ENCODE measurements around the gene WWC1.

WWC1 gene

DNA sequence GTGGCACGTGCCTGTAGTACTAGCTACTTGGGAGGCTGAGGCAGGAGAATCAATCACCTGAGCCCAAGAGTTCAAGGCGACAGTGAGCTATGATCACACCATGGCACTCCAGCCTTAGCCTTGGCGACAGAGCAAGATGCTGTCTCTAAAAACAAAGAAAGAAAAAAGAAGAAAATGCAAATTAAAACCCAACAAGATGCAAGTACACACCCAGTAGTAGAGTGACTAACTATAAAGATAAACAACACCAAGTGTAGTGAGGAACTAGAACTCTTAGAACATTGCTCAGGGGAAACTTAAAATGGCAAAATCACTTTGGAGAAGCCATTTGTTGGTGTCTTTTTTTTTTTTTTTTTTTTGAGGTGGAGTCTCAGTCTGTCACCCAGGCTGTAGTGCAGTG is 160.1 kb downstream of the WWC1 start:
- DNase-seq, result no peak

DNA sequence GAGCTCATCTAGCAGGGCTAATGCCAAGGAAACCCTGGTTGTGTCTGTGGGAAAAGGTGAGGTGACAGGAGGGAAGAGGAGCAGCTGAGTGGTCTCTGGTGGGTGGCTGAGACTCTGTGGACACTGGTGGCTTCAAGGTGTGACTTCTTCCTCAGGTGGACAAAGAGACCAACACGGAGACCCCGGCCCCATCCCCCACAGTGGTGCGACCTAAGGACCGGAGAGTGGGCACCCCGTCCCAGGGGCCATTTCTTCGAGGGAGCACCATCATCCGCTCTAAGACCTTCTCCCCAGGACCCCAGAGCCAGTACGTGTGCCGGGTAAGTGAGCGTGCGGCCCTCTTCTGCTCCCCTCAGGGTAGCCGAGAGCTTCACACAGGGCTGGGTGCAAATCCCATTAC is 163.8 kb downstream of the WWC1 start:
- no peak for DNase-seq

DNA sequence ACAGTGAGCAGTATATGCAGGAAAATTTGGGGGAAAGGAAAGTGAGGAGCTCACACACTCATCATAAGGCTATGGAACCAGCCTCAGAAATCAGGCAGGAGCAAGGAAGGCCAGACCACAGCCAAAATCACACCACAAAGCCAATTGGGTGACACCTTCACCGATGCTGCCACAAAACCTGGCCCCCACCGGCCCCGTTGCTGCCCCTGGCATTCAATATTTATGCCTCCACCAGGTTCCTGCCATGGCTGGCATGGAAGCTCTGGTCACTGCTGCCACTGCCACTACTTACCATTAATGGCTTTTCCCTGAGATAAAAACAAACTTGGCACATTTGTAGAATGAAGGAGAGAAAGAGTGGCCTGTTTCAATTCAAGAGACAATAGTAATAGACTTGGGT is 166.1 kb downstream of the WWC1 start:
- no peak for DNase-seq

DNA sequence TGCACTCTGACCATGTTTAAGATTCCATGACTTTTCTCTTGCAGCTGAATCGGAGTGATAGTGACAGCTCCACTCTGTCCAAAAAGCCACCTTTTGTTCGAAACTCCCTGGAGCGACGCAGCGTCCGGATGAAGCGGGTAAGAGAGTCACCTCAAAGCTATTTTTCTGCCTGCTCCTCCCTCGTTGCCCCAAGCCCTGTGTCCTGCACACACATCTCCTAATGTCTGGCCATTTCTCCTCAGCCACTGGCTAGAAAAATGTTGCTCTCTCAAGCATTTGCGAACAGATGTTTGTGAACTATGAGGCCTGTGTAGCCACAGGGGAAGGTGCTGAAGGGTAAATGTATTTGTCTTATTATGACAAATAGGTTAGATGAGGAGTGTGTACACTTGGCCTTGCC is 169.2 kb downstream of the WWC1 start:
- DNase-seq, result no peak

DNA sequence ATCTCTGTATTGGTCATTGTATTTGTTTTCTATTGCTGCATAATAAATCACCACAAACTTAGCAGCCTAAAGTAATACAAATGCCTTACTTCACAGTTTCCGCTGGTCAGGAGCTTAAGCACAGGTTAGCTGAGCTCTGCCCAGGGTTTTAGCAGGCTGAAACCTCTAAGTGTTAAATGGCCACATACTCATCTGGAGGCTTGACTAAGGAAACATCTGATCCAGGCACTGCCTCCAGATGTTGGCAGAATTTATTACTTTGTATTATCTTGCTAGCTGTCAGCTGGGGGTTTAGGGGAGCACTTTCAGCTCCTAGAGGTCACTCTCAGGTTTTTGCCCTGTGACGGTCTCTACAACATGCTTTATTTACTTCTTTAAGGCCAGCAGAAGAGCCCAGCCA is 171.6 kb downstream of the WWC1 start:
- no peak for DNase-seq

DNA sequence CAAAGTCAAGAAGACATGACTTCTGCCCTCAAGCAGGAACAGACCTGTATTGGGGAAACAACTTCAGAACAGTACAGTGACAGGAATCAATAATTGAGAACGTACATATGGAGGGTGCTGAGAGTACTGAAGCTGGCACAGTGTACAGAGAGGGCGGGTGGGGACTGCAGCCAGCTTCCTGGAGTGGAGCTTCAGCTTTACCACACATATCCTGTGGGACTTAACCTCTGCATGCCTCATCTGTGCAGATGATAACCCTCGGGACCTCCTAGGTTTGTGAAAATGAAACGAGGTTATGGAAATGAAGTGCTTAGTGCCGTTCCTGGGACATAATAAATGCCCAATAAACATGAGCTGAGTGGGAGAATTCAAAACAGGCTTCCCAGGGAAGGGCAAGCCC is 172.8 kb downstream of the WWC1 start:
- DNase-seq, result no peak

DNA sequence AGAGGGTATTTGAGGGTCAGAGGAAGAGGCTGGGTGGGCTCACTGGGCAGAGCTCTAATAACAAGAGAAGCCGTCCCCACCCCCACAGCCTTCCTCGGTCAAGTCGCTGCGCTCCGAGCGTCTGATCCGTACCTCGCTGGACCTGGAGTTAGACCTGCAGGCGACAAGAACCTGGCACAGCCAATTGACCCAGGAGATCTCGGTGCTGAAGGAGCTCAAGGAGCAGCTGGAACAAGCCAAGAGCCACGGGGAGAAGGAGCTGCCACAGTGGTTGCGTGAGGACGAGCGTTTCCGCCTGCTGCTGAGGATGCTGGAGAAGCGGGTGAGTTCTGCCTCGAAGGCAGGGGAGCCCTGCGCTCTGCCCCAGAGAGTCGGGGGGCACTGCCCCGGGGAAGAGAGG is 173.2 kb downstream of the WWC1 start:
- no peak for DNase-seq

DNA sequence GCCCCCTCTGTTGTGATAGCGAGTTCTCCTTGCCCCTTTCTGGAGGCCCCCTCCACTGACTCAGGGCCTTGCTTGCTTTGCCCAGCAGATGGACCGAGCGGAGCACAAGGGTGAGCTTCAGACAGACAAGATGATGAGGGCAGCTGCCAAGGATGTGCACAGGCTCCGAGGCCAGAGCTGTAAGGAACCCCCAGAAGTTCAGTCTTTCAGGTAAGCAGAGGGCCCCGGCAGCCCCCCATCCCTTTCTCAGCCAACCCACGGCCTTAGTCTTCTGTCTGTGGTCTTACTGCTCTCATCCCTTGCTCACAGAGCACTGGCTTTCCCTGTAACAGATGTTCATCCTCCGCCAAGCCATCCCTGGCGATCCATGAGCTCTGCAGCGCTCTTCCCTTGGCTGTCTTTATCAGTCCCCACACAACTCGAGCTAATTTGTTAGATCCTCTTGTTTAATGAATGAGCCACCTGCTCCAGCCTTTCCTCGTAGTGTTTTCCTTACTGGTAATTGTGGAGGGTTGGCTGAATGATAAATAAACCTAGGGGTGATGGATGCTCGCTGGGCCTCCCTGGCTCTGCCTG is 176.4 kb downstream of the WWC1 start:
- no peak for DNase-seq

DNA sequence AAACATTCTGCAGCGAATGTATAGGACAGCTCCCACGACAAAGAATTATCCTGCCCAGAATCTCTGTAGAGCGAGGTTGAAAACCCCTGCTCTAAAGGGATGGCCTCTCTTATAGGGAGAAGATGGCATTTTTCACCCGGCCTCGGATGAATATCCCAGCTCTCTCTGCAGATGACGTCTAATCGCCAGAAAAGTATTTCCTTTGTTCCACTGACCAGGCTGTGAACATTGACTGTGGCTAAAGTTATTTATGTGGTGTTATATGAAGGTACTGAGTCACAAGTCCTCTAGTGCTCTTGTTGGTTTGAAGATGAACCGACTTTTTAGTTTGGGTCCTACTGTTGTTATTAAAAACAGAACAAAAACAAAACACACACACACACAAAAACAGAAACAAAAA is 177.4 kb downstream of the WWC1 start:
- no peak for DNase-seq

DNA sequence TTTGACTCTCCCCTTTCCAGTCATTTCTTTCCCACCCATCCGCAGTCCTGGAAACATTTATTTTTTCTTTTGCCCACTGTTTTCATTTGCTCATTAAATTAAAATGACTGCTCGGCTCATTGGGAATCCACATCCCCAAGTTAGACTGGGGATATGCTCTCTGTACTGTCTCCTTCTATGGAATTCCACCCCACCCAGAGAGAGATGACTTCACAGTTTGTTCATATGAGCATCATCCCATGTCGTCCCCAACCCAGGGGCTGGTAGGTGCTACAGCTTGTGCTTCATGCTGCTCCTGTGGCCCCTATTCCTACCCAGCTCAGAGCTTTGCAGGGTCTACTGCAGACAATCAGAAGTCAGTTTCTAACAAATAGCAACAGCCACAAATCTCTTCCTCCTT is 178.4 kb downstream of the WWC1 start:
- no peak for DNase-seq

DNA sequence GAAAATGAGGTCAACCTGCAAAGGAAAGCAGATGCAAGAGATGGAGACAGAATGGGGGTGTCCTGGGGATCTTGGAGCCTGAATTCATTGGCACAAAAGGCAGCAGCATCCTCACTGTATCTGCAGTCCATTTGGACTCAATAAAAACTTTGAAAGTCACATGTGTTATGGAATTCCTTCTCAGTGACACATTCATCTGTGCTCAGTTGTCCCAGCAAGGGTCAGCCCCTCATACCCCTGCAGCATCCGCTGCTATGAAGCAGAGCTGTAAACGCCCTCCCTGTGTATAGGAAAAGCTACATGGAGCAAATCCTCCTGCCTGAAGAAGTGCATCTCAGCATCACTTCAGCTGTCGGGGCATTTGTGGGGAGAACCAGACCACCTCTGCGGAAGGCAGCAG is 180.3 kb downstream of the WWC1 start:
- no peak for DNase-seq

DNA sequence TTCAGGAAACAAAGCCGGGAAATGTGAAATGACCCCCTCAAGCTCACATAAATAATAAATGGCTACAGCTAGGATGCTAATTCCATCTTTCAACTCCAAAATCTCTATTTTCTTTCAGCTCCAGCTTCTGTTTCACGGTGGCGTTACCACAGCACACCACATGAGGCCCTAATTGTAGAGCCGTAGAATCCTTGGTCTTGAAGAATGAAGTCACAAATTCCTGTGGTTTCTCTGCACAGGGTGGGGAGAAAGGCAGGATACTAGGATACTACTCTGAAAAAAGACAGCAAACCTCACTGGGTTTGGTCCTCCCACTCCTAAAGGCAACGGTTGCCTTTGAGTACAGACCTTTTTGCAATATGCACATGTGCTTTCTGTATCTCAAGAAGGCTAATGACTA is 180.9 kb downstream of the WWC1 start:
- DNase-seq, result no peak

DNA sequence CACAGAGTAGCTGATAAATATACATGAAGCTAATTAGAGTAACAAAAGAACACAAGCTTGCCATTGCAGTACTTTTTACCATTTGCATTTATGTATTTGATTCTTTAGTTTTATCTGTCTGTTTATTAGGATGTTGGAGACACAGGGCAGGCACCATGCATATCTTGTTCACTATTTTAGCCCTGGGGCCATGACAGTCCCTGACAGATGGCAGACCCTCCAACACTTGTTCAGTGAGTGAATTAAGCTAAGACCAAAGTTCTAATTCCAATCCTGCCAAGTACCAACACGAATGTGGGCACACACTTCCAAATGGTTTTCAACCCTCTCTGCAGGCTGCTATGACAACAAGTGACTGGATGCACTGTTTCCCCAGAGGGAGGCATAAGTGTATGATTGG is 182.9 kb downstream of the WWC1 start:
- DNase-seq, result no peak

DNA sequence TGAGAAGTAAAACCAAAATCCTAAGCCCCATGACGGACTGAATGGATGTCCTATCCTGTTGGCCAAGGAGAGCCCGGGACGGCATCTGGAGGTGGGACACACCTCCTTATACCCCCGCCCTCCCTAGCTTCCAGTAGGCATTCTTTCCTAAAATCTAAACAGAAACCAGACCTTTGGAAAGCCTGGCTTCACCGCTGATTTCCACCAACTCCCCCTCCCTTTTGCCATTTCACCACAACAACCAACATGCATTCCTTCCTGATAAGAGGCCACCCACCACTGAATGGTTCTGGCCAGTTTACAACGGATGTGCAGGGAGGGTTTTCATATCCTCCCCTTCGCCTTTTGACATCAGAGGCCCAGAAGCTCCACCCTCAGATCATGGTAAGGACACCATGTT is 185.6 kb downstream of the WWC1 start:
- DNase-seq, result no peak

DNA sequence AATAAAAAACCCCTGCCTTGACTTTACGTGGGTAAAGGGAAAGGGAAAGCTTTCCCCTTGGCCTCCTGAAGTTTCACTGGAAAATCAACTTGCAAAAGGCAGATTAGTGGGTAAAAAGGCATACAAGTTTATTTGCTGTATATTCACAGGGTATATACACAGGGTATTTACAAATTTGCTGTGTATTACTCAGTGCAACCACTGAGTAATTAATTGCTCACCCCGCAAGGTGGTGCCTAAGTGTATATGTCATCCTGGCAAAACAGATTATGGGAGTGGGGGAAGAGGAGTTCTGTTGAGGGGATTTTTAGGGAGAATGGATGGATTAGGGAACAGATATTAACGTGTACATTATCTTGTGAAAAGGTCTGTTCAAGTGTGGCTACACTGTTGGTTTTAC is 187.7 kb downstream of the WWC1 start:
- DNase-seq, result no peak

DNA sequence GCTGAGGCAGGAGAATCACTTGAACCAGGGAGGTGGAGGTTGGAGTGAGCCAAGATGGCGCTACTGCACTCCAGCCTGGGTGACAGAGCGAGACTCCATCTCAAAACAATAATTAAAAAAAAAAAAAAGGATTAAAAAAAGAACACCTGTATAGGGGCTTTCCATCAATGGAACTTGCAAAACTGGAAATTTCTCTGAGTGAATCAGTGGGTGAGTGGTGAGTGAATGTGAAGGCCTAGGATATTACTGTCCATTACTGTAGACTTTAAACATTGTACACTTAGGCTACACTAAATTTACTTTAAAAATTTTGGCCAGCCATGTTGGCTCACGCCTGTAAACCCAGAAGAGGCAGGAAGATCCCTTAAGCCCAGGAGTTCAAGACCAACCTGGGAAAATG is 189.2 kb downstream of the WWC1 start:
- no peak for DNase-seq

DNA sequence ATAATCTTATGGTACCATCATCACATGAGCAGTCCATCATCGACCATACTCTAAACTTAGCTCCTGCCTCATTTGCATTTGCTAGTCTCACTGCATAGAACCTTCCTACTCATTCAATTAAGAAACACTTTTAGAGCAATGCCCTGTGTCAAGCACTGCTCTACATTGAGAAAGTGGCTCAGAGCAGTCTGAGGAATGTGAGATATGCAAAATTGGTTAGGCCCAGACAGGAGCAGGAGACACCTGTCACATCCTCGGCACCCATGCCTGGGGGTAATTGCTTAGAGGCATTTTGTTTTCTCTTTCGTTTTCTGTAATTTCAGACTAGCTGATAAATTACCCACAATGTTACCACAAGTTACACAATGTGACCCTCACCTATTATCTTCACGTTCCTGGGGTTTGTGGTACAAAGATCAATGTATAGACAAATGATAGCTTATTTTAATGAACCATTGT is 189.9 kb downstream of the WWC1 start:
- no peak for DNase-seq

DNA sequence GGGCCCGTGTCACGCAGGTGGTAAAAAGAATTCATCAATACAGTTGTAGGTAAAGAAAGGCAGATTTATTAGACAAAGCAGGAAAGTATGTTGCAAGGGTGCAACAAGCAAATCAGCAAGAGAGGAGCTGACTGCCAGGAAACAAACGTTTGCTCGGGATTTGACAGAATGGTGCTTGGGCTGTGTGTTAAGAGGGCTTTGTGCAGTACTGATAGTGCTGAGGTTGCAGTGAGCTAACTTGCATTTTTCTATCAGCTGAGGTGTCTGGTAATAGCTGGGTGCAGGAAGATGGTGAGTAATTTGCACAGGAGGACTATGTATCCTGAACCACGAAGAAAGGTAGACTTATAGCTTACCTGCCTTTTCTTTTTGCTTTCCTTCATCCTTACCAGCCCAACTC is 190.9 kb downstream of the WWC1 start:
- no peak for DNase-seq

DNA sequence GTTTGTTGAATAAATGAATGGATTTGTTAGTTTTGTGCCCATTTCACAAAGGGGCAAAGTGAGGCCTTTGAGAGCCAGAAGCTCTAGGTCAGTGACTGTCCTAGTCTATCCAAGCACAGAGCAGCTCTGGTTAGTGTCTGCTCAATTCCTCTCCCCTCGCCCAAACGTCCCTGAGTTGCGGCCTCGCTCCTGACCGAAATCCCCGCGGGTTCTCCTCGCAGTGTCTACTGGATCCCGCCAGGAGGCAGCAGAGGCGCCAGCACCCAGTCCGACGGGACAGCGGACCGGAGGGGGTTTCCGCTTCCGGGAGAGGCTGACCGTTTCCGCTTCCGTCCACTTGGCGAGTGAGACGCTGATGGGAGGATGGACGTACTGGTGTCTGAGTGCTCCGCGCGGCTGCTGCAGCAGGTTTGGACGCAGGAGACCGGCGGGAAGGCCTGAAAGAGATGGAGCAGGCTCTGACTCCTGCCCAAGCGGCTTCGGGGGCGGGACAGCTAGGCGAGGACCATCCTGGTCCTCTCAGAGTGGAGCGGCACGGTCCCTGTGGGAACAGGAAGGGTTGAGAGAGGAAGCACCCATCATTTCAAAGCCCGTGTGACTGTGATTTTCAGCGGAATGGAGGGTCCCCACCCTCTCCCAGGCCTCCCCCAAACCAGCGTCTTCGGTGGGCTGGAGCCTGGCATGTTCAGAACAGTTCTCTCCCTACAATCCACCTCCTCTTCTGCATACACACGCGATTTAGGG is 194.9 kb downstream of the WWC1 start, which contains the start of gene RARS1:
Gene RARS1, plus strand, starts transcription at position 336 of the 744 bp plus-strand sequence. Its CDS starts 28 bp downstream, at position 364.
- DNase-seq, result peak; percentile 69 to 82

DNA sequence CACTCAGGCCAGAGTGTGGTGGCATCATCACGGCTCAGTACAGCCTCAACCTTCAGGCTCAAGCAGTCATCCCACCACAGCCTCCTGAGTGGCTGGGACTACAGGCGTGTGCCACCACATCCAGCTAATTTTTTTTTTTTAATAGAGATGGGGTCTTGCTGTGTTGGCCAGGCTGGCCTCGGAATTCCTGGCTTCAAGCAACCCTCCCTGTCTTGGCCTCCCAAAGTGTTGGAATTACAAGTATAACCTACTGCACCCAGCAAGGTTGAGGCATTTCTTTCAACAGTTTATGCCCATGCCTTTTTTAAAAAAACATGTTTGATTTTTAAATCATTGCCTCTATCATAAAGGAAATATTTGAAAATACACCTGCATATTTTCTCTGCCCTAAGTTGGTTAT is 197.6 kb downstream of the WWC1 start:
- no peak for DNase-seq

DNA sequence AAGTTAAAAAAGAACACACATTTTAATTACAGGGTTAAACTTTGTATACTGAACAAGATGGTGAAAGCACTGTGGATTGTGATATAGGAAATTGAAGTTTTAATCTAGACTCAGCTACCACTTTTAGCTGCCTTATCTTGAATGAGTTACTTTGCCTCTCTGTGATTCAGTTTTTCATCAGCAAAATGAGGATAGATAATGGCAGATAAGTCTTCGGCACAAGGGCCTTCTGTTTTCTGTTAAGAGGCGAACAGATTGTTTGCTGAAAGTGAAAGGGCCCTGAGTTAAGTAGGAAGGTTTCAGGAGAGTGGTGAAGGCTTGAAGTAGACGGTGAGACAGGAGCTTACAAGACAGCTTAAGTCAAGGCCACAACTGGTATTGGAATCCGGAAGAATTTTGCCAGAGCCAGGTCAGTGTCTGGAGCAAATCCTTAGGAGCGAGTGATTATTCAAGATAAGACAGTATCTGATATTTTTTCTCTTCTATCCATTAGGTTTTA is 202.7 kb downstream of the WWC1 start:
- DNase-seq, result no peak

DNA sequence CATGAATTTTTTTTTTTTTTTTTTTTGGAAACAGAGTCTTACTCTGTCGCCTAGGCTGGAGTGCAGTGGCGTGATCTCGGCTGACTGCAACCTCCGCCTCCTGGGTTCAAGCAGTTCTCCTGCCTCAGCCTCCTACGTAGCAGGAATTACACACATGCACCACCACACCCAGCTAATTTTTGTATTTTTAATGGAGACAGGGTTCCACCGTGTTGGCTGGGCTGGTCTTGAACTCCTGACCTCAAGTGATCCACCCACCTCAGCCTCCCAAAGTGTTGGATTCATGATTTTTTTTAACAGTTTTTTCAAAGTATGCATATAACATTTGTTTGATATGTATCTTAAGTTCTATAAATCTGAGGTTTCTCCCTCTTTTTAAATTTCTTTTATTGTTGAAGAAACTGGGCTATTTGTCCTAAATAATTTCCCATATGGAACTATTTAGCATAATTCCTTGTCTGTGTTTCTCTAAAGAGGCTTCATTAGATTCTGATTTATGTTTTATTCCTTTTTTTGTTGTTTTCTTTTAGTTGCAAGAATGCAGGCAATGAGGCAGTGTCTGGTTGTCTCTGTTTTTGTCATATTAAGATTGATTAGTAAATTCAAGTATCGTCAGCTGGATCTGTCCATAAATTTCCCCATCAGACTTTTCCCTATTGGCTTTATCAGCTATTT is 211.3 kb downstream of the WWC1 start:
- DNase-seq, result no peak

DNA sequence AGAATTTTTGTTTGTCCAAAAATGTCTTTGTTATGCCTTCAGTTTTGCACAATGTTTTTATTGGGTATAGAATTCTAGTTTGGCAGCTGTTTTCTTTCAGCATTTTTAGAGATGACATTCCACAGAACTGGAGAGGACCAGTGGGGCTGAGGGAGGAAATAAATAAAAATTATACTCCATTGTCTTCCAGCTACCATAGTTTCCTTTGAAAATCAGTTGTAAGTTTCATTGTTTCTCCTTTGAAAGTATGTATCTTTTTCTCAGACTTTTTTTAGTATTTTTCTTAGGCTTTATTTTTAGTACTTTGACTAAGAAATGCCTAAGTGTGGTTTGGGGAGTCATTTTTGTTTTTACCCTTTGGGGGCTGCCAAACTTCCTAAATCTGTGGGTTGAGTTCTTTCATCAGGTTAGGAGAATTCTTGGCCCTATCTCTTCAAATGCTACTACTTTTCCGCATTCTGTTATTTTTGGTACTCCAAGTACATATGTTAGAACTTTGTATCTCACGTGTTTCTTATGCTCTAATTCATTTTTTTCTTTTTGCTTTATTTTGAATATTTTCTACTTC is 222.5 kb downstream of the WWC1 start:
- no peak for DNase-seq
